Nucleus accumbens (tissue), 56 donors: ENCODE measurements around the gene PANK4.

Experiments
- DNase-seq, 56 donors: peaks; one replicate each; lab custom pipeline; 2025; lab: John Stamatoyannopoulos, UW

PANK4 gene

GRCh38 chr1:2502661-2503553 lies 23.5 kb downstream of the PANK4 start:
- DNase-seq: no peak

- no peak for DNase-seq
Measured at GRCh38 chr1:2502210-2502609, 24.2 kb downstream of the PANK4 start.

- DNase-seq: no peak
Measured at GRCh38 chr1:2501820-2502119, 24.6 kb downstream of the PANK4 start.

GRCh38 chr1:2501041-2501819 lies 25.2 kb downstream of the PANK4 start:
- DNase-seq: no peak

GRCh38 chr1:2499986-2500596 lies 26.3 kb downstream of the PANK4 start:
- no peak for DNase-seq

DNA sequence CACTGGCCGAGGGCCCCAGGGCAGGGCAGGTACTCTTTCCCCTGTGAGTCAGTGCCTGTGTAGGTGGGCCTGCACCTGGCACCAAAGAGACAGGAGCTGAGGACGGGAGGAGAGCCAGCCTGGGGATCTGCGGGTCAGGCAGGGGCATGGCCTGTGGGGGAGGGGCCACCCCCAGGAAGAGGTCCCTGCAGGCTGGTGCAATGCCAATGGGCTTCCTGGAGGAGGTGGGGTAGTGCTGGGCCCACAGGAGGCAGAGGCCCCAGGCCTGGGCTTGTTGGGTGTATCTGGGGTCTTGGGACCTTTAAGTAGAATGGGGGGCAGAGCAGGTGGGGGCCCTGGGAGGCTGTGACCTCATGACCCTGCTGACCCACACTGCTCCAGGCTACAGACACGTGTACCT lies 27.1 kb downstream of the PANK4 start:
- DNase-seq: no peak

DNA sequence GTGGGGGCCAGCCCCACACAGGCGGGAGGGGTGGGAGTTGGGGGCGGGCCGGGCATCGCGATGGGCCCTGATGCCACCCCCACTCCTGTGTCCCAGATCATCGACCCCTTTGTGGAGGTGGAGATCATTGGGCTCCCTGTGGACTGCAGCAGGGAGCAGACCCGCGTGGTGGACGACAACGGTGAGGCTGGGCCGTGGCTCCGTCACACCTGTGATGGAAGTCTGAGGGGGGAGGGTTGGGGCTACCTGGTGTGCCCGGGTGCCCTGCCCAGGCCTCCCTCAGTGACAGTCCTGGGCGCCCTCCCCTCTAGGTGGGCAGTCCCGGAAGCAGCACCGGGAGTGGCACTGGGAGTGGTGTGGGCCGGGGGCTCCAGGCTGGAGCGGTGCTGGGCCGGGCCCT lies 27.7 kb downstream of the PANK4 start:
- DNase-seq: no peak

GRCh38 chr1:2497891-2498290 lies 28.5 kb downstream of the PANK4 start:
- DNase-seq: no peak

DNA sequence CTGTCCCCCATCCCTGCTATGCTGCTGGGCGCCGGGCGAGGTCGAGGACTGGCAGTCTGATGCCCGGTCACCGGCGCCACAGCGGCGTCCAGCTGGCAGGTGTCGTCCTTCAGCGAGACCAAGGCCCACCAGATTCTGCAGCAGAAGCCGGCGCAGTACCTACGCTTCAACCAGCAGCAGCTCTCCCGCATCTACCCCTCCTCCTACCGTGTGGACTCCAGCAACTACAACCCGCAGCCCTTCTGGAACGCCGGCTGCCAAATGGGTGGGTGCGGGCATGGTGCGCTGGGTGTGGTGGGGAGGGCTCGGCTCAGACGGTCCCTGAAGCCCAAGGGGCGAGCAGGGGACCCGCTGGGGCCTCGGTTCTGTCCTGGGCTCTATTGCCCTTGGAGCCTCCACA lies 29.6 kb downstream of the PANK4 start:
- no peak for DNase-seq

DNA sequence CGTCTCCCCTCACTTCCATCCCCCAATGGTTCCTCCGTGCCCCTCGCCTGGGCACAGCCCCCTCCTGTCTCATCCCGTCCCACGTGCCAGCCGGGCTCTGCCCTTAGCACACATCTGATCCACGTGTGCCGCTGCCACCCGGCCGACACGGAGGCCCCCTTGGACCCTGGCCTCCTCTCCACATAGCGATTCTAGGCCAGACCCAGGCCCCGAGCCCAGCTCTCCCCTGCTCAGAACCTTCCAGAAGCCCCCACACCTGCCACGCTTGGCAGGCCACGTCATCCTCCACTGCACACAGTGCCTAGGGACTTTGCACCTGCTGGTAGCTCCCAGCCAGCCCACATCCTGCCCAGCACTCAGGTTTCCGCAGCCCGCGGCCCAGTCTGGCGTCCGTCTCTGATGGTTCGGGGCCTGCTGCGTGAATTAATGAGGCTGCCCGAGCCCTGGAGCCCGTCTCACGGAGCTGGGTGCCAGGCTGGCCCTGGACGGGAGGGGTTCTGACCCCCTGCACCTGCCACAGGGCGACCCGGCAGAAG lies 30.2 kb downstream of the PANK4 start:
- DNase-seq: no peak

DNA sequence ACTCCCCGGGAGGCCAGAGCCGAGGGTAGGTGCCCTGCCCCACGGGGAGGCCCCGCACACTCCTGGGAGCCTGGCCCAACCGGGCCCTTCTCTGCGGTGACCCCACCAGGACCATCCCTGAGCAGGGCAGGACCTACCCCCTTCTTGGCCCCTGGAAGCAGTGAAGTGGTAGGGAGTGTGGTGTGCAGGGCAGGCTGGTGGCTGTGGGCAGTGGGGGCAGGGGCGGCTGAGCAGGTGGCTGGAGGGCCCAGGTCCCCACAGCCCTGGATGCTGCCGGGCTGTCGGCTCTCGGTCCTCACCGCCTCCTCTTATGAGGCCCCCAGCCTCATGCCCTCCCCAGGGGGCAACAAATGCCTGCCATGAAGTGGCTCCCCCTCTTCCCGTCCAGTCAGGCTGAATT lies 30.9 kb downstream of the PANK4 start:
- DNase-seq: no peak

- no peak for DNase-seq
Measured at GRCh38 chr1:2495026-2495425, 31.4 kb downstream of the PANK4 start.

DNA sequence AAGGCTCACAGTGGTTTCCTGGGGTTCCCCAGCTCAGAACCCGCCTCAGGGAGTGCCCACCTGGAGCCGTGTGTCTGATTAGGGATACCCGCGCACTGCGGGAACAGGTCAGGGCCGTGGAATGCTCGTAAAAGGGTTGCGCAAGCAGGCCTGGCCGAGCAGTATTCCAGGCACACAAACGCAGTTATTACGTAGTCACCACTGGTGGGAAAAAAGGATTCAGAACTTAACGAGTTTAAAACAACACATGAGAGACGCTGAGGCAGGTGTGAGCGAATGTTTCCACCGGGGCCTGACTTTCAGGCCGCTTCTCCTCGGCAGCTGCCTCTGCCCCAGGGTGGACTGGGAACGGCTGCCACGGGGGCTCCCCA lies 32.1 kb downstream of the PANK4 start:
- DNase-seq: no peak

- DNase-seq: peak in 55 of 56 donors; percentile 17 to 92 (median 76)
Measured at GRCh38 chr1:2493691-2494322, 32.6 kb downstream of the PANK4 start.

DNA sequence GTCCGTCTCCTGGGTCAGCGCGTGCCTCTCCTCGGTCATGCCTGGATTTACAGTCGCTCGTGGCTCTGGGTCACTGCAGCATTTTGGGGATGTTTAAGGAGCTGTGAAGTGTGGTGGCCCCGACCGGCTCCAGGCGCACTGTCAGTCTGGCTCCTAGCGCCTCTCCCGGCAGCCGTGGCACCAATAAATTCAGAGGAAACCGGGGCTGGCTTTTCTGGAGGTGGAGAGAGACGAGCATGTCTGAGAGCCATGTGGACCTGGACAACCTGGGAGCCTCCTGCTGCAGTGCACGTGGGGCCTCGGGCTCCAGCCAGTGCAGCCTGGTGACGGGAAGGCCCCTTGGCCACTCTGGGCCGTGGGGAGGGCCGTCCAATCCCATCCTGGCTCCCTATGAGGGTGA lies 33.2 kb downstream of the PANK4 start:
- no peak for DNase-seq

DNA sequence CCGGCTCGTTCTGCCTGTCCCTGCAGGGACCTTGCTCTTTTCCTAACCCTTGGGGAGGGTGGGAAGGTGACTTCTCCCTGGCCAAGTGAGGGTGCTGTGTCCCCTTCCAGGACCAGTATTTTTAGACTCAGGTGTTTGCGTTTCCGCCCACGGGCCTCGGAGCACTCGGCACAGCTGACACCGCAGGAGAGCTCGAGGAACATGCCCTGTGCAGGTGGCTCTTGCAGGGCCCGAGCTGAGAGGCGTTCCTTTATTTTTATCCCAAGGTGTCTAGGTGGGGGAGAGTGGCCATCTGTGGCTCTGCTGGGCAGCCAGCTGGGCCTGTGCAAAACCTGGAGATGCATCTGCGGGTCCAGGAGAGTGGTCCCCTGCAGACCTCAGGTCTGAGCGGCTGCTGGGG lies 34.3 kb downstream of the PANK4 start:
- DNase-seq: no peak

DNA sequence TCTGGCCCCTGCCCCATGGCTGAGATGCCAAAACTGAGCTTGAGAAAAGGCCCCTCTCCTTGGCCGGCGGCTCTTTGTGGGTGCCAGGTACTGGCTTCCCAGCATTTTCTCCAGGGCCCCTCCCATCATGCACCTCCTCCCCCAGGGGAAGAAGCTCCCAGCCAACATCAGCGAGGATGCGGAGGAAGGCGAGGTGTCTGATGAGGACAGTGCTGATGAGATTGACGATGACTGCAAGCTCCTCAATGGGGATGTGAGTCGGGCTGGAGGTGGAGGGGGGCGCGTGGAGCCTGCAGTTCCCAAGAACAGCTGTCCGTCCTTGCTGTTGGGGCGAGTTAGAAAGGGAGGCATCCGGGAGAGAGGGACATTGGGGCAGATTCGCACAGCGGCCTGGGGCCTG lies 36.8 kb downstream of the PANK4 start:
- DNase-seq: peak in 23 of 56 donors; percentile 6 to 60 (median 20)

GRCh38 chr1:2488688-2489087 lies 37.7 kb downstream of the PANK4 start:
- DNase-seq: no peak

DNA sequence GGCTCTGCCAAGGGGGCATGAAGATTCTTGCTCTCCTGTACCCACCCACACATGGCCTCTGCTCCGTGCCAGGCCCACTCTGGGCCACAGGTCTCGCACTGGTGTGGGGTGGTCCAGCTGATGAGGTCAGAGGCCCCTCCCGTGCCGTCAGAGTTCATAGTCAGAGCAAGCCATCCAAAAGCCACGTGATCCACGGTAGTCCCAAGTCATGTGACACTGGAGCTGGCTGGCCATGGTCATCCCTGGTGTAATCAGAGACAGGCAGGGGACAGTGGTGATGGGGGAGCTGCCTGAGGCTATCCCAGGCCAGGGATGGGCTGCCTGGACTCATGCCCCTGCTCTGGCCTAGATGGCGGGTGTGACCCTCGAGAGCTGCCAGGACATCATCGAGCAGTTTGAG lies 39.8 kb downstream of the PANK4 start:
- no peak for DNase-seq

- DNase-seq: no peak
Measured at GRCh38 chr1:2486041-2486440, 40.4 kb downstream of the PANK4 start.

DNA sequence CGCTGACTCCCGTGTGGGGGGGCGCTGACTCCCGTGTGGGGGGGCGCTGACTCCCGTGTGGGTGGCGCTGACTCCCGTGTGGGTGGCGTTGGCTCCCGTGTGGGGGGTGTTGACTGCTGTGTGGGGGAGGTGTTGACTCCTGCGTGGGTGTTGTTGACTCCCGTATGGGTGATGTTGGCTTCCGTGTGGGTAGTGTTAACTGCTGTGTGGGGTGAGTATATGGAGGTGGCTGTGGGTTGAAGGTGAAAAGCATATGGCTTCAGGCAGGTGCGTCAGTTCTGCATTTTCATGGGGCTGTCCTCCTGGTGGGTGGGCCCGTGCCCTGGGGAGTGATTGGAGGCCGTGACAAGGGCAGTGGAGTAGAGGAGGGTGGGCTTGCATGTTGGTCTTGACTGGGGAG lies 42.4 kb downstream of the PANK4 start:
- DNase-seq: no peak
